NCI-H1694 treated with DMSO at 0.1 percent for 48 hours (cell line): ENCODE results near the gene CHRNA7.
"Not testable (repeated sequence)": the region's sequence is repeated elsewhere in the genome, so short reads cannot be mapped to it uniquely, and the experiment has no call there.

Experiments used
- DNase-seq: peaks from one replicate; lab custom pipeline; 2025; lab: John Stamatoyannopoulos, UW

Gene CHRNA7

GRCh38 chr15:32120577-32121383 is 90.5 kb downstream of the CHRNA7 start:
- DNase-seq: no peak

GRCh38 chr15:32121384-32121695 is 91.0 kb downstream of the CHRNA7 start:
- no peak for DNase-seq

DNA sequence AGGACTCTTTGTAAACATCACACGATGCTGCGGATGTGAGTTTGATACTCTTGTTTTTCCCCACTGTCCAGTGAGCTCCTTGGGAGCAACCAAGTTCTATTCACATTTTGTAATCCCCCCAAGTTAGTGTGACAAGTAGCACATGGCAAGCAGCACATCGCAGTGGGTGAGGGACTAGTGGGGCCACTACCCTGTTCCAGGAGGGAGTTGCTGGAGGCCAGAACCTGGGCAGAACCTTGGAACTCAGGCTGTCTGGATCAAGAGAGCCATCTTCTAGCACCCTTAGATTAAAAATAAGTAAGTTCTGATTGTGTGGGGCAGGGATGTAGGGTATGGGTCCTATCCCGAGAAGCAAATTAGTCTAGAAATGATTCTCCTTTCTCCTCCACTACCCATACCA is 91.7 kb downstream of the CHRNA7 start:
- no peak for DNase-seq

DNA sequence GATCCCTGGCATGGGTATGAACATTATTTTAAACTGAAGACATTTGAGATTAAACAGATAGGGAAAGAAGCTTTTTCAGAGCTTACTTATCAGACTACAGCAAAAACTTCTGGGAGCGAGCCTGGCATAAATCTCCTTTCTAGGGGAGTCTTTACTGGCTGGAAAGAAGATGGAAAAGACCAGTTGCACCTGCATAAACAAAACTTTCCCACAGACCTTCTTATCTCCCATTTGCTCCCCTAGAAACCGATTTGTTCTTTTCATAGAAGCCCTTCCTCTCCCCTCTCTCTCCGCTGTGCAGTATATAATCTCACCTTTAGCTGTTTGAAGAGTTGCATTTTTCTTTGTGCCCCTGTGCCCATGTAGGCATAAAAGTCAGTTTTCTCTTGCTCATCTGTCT is 93.2 kb downstream of the CHRNA7 start:
- DNase-seq: no peak

GRCh38 chr15:32124726-32125125 is 94.4 kb downstream of the CHRNA7 start:
- DNase-seq: no peak

- no peak for DNase-seq
Measured at GRCh38 chr15:32125595-32125994, 95.3 kb downstream of the CHRNA7 start.

GRCh38 chr15:32129815-32130214 is 99.5 kb downstream of the CHRNA7 start:
- no peak for DNase-seq

GRCh38 chr15:32130823-32131222 is 100.5 kb downstream of the CHRNA7 start:
- DNase-seq: no peak

GRCh38 chr15:32131803-32132202 is 101.5 kb downstream of the CHRNA7 start:
- DNase-seq: no peak

GRCh38 chr15:32132859-32133258 is 102.5 kb downstream of the CHRNA7 start:
- DNase-seq: no peak

DNA sequence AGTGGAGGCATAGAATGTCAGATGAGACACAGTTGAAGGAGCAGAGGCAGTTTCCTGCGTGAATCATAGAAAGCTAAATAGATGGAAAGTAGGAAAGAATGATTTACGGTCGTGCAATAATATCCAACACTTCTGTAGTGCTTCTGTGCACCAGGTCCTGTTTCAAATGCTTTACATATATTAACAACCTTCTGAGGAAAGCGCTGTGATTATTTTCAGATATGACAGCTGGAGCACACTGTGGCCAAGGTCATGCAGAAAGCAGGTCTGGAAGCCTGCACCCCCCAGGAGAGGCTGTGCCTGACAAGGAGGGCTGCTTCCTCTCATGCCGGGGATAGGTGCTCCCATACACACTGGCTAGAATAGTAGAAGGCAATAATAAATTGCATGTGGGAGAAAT is 104.5 kb downstream of the CHRNA7 start:
- DNase-seq: no peak

- no peak for DNase-seq
Measured at GRCh38 chr15:32135335-32135734, 105.0 kb downstream of the CHRNA7 start.

DNA sequence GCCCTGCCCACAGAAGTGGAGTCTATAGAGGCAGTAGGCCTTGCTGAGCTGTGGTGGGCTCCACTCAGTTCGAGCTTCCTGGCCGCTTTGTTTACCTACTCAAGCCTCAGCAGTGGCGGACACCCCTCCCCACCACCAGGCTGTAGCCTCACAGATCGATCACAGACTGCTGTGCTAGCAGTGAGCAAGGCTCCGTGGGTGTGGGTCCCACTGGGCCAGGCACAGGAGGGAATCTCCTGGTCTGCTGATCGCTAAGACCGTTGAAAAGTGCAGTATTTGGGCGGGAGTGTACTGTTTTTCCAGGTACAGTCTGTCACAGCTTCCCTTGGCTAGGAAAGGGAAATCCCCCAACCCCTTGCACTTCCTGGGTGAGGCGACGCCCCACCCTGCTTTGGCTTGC is 115.2 kb downstream of the CHRNA7 start:
- DNase-seq: not testable (repeated sequence)

DNA sequence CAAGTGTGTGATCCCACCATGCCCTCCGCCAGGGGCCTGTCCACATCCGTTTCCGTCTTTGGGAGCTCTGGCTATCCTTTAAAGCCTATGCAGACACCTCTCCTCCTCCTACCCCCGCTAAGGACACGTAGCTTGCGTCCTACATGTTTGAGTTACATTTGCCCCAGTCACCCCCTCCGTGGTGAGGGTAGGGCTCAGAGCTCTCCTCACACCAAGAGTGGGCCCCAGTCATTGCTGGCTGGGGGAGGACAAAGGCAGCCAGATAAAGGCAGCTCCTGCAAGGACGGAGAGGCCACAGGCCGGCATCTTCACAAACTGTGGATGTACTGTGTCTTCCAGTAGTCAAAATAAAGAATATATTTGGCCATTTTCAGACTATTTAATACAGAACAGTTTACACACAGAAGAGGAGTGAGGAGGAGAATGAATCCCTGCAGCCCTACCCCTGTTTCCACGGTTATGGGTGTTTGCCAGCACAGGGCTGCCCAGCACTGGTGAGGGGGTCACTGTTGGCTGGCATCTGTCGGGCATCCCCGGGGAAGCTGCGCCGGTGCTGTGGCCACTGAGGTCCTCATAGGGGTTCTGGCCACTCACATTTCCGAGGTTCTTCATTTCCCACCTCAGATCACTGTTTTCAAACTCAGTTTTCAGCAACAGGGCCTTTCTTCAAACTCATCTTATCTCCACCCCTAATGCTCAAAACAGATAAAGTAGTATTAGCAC is 118.7 kb downstream of the CHRNA7 start:
- DNase-seq: no peak

DNA sequence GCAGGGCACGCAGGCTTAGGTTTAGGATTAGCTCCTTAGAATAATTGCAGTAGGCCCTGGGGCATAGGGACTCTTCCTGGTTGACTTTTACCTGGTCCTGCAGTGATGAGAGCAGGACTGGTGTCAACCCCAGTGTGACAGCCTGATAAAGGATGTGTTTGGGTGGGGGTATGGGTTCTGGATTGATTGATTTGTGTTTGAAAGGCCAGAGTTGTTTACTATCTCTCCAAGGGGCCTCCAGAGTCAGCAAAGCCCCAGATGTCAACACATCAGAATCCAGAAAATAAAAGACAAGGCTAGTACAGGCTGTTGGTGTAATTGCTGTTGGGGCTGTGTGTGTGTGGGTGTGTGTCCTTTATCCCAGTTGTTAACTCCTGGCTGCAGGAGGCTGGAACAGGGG is 122.3 kb downstream of the CHRNA7 start:
- no peak for DNase-seq

DNA sequence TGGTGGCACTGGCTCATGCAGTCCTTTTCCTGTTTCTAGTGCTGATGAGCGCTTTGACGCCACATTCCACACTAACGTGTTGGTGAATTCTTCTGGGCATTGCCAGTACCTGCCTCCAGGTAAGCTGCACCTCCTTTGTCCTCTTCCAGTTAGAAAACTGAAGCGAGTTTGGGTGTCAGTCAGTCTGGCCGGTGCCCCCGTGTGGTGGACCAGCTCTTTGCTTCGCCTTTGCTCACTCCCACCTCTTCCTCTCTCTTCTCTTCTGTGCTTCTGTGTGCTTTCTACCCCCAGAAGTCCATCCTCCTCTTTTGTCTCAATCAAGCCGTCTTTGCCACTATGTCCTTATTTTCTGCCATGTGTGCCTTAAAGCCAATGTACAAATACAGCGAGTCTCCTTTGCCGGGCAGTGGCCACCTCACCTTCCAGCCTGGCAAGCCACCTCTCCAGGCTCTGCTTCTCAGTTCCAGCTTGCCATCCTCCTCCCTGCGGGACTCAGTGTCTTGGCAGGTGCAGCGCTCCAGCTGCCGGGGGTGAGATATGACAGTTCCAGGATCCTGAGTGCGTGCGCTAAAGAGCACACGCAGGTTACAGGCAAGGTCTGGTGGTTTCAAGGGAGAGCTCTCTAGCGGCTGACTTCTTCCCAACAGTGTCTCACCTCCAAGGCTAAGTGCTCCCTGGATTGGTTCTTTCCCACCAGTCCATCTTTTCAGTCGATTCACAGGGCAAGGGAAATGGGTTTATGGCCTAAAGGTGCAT is 123.7 kb downstream of the CHRNA7 start:
- DNase-seq: not testable (repeated sequence)

DNA sequence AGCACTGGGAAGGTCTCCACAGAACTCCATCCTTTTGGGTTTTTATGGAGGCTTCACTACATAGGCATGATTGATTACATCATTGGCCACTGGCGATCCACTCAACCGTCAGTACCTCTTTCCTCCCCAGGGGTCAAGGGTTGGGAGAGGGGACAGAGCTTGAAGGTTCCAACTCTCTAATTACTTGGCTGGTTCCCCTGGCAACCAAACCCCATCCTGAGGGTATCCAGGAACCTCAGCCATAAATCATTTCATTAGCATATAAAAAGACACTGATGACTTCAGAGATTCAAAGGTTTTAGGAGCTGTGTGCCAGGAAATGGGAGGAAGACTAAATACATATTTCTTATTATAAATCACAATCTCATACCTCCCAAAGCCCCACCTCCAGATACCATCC is 131.8 kb downstream of the CHRNA7 start:
- not testable (repeated sequence) for DNase-seq

- DNase-seq: not testable (repeated sequence)
Measured at GRCh38 chr15:32164065-32164464, 133.8 kb downstream of the CHRNA7 start.

- DNase-seq: not testable (repeated sequence)
Measured at GRCh38 chr15:32164747-32165146, 134.4 kb downstream of the CHRNA7 start.

DNA sequence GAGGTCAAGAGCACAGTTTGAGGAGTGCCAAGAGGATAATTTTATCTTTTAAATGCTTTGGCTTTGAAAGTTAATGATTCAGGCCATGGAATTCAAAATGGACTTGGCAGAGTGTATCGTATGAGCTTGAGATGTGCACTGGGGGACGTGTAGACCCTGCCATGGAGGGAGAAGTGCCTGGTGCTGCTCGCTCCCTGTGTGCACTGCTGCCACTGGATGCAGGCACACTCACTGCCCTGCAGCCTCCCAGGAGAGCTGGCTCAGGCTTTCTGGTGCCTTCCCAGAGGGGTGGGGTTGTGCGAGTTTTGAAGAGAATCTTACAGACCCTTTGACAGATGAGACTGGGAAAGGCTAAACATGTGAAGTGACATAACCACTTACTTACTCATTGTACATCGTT is 135.5 kb downstream of the CHRNA7 start:
- DNase-seq: not testable (repeated sequence)

DNA sequence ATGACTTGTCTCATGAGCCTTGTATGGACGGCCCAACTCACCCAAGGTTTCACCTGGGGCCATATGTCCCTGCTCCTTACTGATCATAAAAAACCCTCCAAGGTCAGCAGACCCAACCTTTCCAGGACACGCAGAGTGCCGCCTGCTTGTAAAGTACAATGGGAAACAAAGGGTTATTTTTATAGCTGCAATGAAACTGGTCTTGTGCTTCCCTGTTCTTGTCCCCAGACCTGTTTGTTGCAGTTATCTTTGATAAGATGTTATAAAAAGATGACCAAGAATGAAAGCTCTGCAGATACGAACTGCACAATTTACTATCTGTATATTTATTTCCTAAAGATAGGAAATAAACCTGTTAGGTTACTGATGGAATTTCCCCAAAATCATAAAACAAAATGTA is 136.0 kb downstream of the CHRNA7 start:
- DNase-seq: not testable (repeated sequence)

- not testable (repeated sequence) for DNase-seq
Measured at GRCh38 chr15:32167913-32168312, 137.6 kb downstream of the CHRNA7 start.

GRCh38 chr15:32180579-32180978 is 150.3 kb downstream of the CHRNA7 start:
- DNase-seq: not testable (repeated sequence)
